Body of pancreas (tissue), 4 donors: Measurements from ENCODE around the gene BRIP1. TPM values are rescaled to one million over a fixed set of nuclear protein-coding genes. Genes with fewer than 3 reads are reported as not detected.
"Not testable (repeated sequence)": the region's sequence is repeated elsewhere in the genome, so short reads cannot be mapped to it uniquely, and the experiment has no call there.

ENCODE experiments used
- ATAC-seq: fragments of 150-250 bp; one replicate; pipeline ENCODE4 v1.9.1; 2016
- DNase-seq, 4 donors: peaks; one replicate each; pipeline ENCODE4 v3.0.0-alpha.2; 2019
- H3K27ac ChIP-seq, 4 donors: fragments of 200-600 bp; sonication (generic); 1 replicate in 3 of 4; 2 replicates in 1 of 4; pipeline versions ENCODE4 v1.5.1 to v1.6.1; 2016 to 2019; ENCODE audit warnings: mild to moderate bottlenecking in 1 of 4, mixed read lengths in 1 of 4, moderate library complexity in 1 of 4
- H3K27me3 ChIP-seq, 2 donors: fragments of 200-600 bp; sonication (generic); one replicate each; pipeline ENCODE4 v1.6.0; 2016; ENCODE audit warnings: mild to moderate bottlenecking in 1 of 2
- H3K36me3 ChIP-seq, 2 donors: fragments of 200-600 bp; sonication (generic); replicated peaks in 1 of 2; 2 replicates each; pipeline ENCODE4 v1.5.1; 2016; ENCODE audit warnings: low read depth in 2 of 2; ENCODE audit not compliant: insufficient read depth in 1 of 2
- H3K4me1 ChIP-seq: fragments of 200-600 bp; sonication (generic); one replicate; pipeline ENCODE4 v1.6.0; 2016
- H3K4me3 ChIP-seq, 2 donors: fragments of 200-600 bp; sonication (generic); 1 replicate in 1 of 2; 2 replicates in 1 of 2; pipeline ENCODE4 v1.5.1; 2016 to 2019
- H3K9me3 ChIP-seq, 3 donors: fragments of 200-600 bp; sonication (generic); 1 replicate in 2 of 3; 2 replicates in 1 of 3; pipeline ENCODE4 v1.5.1; 2016
- POLR2A ChIP-seq, 3 donors: fragments of 450-650 bp; IDR thresholded peaks; one replicate each; pipeline ENCODE4 v1.6.1; 2016; ENCODE audit warnings: antibody characterized with exemption in 3 of 3, mild to moderate bottlenecking in 2 of 3
- WGBS, 2 donors: methylation state at CpG; one replicate each; pipeline ENCODE4 v1.1.5; 2017; 5-methylcytosine and 5-hydroxymethylcytosine counted together
- intact Hi-C: fragments of 100-400 bp; cut with DNase I; formaldehyde crosslinking; loops from one replicate; pipeline ENCODE4 v1.15.1; 2023
- total RNA-seq, 2 donors: library from RNA; depleted of rRNA; stranded (reverse); fragments of >200 nt; gene quantifications; one replicate each; pipeline ENCODE4 v1.1.0, GENCODE V29; 2016
- TF ChIP-seq, protein P1 (sequence below), 7 experiments: fragments of 450-650 bp in 4 of 7; fragments of 200-600 bp in 3 of 7; sonication (generic) in 3 of 7; IDR thresholded peaks; one replicate each; pipeline ENCODE4 v1.5.1; 2016 to 2019; ENCODE audit warnings: antibody characterized with exemption in 7 of 7

Gene BRIP1
- total RNA-seq, 2 donors from 2014 or later = under 0.01 to 0.33 TPM

DNA sequence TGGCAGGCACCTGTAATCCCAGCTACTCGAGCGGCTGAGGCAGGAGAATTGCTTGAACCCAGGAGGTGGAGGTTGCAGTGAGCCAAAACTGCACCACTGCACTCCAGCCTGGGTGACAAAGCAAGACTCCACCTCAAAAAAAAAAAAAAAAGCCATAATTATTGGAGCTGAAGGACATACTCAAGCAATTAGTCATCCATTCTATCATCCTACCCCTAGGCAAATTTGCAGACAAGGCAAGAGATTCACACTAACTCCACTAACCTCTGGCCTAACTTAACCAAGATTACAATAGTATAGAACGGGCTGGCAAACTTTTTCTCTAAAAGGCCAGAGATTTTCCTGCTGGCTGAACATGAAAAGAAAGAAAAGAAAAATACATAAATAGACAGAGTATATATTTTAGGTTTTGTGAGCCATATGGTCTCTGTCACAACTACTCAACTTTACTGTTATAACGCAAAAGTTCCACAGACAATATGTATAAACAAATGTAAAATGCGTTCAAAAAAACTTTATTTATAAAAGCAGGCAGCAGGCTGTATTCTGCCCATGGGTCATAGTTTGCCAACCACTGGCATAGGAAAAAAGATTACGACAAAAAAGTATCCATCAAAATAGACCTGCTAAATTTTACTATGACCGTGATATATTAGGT, 29.7 kb downstream of the BRIP1 start:
- ATAC-seq = no peak
- no peaks in the 10 kb centered on the region for H3K9me3 ChIP-seq
- no peak overlapping the region for H3K4me3 ChIP-seq
- WGBS, 2 donors = 76 to 78% methylated on average over 7 of the region's 7 CpGs
- intact Hi-C loops = loop anchor here (10.0 kb wide), 1 partner anchor 419 kb away; no protein-coding TSS in a partner anchor
- H3K36me3 ChIP-seq = no peaks in the 10 kb centered on the region
- DNase-seq = no peak
- no peaks in the 10 kb centered on the region for H3K4me1 ChIP-seq
- H3K27ac ChIP-seq = no peak overlapping the region
- H3K27me3 ChIP-seq = no peaks in the 10 kb centered on the region
- TF ChIP-seq POLR2A (IDR thresholded peaks at IDR 0.05) = no peak

DNA sequence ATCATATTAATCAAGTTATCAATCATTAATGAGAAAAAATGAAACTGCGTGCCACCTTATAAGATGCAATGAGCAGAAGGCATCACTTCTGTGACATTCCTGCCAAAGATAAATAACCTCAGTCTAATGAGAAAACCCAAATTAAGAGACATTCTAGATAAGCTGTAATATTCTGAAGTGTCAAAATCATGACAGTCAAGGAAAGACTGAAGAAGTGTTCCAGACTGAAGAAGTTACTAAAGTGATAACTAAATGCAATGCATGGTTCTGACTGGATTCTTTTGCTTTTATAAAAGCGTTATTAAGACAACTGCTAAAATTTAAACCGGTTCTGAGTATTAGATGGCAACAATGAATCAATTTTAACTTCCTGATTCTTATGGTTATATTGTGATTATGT, 30.9 kb downstream of the BRIP1 start:
- Histone ChIP-seq H3K27ac (no peak overlapping the region), H3K4me3 (no peak overlapping the region), H3K36me3 (no peaks in the 10 kb centered on the region), H3K27me3 (no peaks in the 10 kb centered on the region), H3K4me1 (no peaks in the 10 kb centered on the region), H3K9me3 (no peaks in the 10 kb centered on the region)
- TF ChIP-seq, protein P1, sequence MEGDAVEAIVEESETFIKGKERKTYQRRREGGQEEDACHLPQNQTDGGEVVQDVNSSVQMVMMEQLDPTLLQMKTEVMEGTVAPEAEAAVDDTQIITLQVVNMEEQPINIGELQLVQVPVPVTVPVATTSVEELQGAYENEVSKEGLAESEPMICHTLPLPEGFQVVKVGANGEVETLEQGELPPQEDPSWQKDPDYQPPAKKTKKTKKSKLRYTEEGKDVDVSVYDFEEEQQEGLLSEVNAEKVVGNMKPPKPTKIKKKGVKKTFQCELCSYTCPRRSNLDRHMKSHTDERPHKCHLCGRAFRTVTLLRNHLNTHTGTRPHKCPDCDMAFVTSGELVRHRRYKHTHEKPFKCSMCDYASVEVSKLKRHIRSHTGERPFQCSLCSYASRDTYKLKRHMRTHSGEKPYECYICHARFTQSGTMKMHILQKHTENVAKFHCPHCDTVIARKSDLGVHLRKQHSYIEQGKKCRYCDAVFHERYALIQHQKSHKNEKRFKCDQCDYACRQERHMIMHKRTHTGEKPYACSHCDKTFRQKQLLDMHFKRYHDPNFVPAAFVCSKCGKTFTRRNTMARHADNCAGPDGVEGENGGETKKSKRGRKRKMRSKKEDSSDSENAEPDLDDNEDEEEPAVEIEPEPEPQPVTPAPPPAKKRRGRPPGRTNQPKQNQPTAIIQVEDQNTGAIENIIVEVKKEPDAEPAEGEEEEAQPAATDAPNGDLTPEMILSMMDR (IDR thresholded peaks at IDR 0.05) = no peak
- no peak for TF ChIP-seq POLR2A (IDR thresholded peaks at IDR 0.05)
- WGBS, 2 donors = 79 to 90% methylated on average over 3 of the region's 3 CpGs
- intact Hi-C loops = loop anchor here (10.0 kb wide), 1 partner anchor 418 kb away; no protein-coding TSS in a partner anchor
- ATAC-seq = no peak
- DNase-seq = no peak

- no peaks in the 10 kb centered on the region for H3K36me3 ChIP-seq
- ATAC-seq = no peak
- no peaks in the 10 kb centered on the region for H3K27me3 ChIP-seq
- H3K4me1 ChIP-seq = no peaks in the 10 kb centered on the region
- TF ChIP-seq, protein P1 (IDR thresholded peaks at IDR 0.05) = no peak
- no peak for TF ChIP-seq POLR2A (IDR thresholded peaks at IDR 0.05)
- no peaks in the 10 kb centered on the region for H3K9me3 ChIP-seq
- no peak for DNase-seq
- no peak overlapping the region for H3K27ac ChIP-seq
- H3K4me3 ChIP-seq = no peak overlapping the region
- 96 to 100% methylated on average over 1 of the region's 1 CpG for WGBS, 2 donors
- intact Hi-C loops = loop anchor here (10.0 kb wide), 1 partner anchor 416 kb away; no protein-coding TSS in a partner anchor
Observed at GRCh38 chr17:61831099-61831498, 32.2 kb downstream of the BRIP1 start.

DNA sequence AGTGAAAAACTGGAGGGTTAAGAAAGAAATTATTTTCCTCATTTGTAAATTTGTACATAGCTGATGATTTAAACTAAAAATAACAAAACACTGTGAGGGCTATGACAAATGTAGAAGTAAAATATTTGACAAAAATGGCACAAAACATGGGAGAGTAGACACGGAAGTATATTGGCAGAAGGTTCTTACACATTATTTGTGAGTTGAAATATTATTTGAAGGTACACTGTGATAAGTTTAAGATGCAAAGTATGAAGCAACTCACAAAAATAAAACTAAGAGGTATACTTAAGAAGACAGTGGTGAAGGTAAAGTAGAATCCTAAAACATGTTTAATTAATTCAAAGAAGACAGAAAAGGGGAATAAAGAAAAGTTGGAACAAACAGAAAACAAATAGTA, 34.6 kb downstream of the BRIP1 start:
- no peak for TF ChIP-seq POLR2A (IDR thresholded peaks at IDR 0.05)
- TF ChIP-seq, protein P1 (IDR thresholded peaks at IDR 0.05) = no peak
- ATAC-seq (no peak), DNase-seq (no peak)
- Histone ChIP-seq H3K27me3 (no peaks in the 10 kb centered on the region), H3K4me1 (no peaks in the 10 kb centered on the region), H3K27ac (no peak overlapping the region), H3K36me3 (no peaks in the 10 kb centered on the region), H3K4me3 (no peak overlapping the region), H3K9me3 (no peaks in the 10 kb centered on the region)
- WGBS, 2 donors = 82 to 91% methylated on average over 1 of the region's 1 CpG
- intact Hi-C loops = no loop called here

- Histone ChIP-seq H3K4me3 (no peak overlapping the region), H3K4me1 (no peaks in the 10 kb centered on the region), H3K27ac (no peak overlapping the region), H3K9me3 (no peaks in the 10 kb centered on the region), H3K36me3 (no peaks in the 10 kb centered on the region), H3K27me3 (no peaks in the 10 kb centered on the region)
- intact Hi-C loops = no loop called here
- ATAC-seq (no peak), DNase-seq (no peak)
- 95 to 98% methylated on average over 8 of the region's 8 CpGs for WGBS, 2 donors
- no peak for TF ChIP-seq POLR2A (IDR thresholded peaks at IDR 0.05)
- TF ChIP-seq, protein P1 (IDR thresholded peaks at IDR 0.05) = no peak
Observed at GRCh38 chr17:61827649-61828395, 35.5 kb downstream of the BRIP1 start.

DNA sequence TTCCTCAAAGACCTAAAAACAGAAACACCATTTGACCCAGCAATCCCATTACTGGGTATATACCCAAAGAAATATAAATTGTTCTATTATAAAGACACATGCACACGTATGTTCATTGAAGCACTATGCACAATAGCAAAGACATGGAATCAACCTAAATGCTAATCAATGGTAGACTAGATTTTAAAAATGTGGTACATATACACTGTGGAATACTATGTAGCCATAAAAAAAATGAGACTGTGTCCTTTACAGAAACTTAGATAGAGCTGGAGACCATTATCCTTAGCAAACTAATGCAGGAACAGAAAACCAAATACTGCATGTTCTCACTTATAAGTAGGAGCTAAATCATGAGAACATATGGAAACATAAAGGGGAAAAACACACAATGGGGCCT, 36.5 kb downstream of the BRIP1 start:
- intact Hi-C loops, H3K36me3 ChIP-seq, H3K4me3 ChIP-seq, DNase-seq, H3K27ac ChIP-seq, H3K27me3 ChIP-seq, H3K4me1 ChIP-seq, H3K9me3 ChIP-seq, ATAC-seq: not testable (repeated sequence)
- WGBS, 2 donors = 100% methylated on average over 1 of the region's 1 CpG

DNA sequence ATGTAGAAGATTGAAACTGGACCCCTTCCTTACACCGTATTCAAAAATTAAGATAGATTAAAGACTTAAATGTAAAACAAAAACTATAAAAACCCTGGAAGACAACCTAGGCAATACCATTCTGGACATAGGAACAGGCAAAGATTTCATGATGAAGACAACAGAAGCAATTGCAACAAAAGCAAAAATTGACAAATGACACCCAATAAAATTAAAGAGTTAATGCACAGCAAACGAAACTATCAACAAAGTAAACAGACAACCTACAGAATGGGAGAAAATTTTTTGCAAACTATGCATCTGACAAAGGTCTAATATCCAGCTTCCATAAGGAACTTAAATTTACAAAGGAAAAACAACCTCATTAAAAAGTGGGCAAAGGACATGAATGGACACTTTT, 37.1 kb downstream of the BRIP1 start:
- H3K27ac ChIP-seq, ATAC-seq, intact Hi-C loops, H3K9me3 ChIP-seq, H3K4me1 ChIP-seq, H3K36me3 ChIP-seq, H3K27me3 ChIP-seq, DNase-seq, H3K4me3 ChIP-seq: not testable (repeated sequence)
- WGBS, 2 donors = 62 to 63% methylated on average over 2 of the region's 2 CpGs
